GM21423 (cell line): ENCODE data around the gene HTR2C.
"Not testable (repeated sequence)": the region's sequence is repeated elsewhere in the genome, so short reads cannot be mapped to it uniquely, and the experiment has no call there.

Source experiments
- ATAC-seq: cut with Tn5 transposase; IDR thresholded peaks from one replicate; pipeline ENCODE4 v1.9.1; 2021; ENCODE audit warnings: mild to moderate bottlenecking, moderate library complexity; ENCODE audit not compliant: unreplicated experiment

HTR2C gene

DNA sequence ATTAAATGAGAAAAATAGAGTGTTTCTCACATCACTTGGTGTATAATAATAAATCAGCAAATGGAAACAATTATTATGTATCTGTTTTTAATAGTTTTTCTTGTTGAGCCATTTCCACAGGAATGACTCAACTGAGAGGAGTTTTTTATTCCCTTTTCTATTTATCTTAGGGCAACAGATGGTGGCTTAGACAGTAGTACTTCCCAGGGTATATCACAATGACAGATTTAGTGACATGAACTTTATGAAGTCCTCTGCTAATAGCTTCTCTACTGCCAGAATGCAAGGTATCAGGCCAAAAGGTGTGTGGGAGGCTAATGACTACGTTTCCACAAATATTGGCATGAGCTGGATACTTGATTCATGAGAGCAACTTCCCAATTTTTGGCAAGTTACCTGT is 126.7 kb downstream of the HTR2C start:
- ATAC-seq = no peak

DNA sequence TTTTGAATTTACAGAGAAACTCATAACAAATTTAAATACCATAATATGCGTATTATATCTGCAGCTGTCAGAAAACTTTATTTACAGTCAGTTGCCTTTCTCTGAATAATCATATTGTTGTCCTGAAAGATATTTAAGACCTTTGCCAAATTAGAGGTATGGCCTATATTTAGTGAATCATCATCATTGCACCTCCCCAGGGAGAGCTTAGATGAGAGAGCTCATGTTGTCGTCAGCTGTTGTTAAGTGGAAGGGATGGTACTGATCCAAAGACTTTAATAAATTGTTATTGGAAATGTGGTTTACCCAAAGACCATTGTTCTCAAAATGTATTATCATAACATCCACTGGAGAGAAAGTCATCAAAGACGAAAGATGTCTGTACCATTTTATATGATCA is 128.6 kb downstream of the HTR2C start:
- no peak for ATAC-seq

DNA sequence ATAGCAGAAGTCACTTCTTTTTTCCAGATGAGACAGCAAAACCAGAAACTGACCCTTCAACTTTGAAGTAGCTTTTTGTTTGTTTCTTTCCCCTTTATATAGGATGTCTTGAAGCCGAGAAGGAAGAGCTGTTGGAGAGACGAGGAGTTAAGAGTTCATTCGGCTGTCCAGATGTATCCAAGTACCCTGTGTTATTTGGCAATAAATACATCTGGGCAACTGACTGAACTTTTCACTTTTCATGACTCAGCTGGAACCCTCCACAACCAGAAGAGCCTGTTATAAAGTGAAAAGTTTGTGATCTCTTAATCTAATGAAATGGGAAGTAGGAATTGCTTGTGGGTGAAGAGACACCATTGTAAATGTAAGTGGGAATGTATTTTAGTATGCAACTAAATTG is 131.2 kb downstream of the HTR2C start:
- ATAC-seq = no peak

DNA sequence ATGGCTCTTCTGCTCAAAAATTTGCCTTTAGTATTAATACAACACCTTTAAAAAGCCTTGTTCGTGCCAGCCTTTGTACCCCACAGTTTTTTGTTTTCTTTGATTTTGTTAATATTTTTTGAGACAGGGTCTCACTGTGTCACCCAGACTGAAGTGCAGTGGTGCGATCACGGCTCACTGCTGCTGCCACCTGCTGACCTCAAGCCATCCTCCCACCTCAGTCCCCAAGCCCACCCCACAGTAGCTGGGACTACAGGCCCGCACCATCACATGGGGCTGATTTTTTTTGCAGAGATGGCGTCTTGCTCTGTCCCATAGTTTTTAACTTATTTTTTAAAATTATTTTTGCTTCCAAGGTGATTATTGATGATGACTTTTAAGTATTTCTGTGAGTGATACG is 134.0 kb downstream of the HTR2C start:
- no peak for ATAC-seq

DNA sequence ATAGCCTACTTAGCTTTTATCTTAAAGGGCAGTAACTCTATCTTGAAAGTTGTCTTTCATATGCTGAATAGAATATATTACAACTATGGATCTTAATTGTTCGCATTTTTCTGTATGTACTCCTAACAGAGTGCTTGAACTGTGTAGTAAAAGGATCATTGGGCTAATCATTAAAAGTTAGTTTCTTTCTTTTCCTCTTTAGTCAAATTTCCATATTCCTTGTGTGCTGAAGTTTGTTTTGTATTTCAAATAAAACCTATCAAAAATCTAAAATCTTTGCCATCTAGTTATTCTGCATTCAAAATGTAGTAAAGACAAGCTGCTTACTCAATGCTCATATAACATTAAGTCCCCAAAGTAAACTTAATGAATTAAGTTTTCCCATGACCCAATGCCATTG is 182.7 kb downstream of the HTR2C start:
- no peak for ATAC-seq

DNA sequence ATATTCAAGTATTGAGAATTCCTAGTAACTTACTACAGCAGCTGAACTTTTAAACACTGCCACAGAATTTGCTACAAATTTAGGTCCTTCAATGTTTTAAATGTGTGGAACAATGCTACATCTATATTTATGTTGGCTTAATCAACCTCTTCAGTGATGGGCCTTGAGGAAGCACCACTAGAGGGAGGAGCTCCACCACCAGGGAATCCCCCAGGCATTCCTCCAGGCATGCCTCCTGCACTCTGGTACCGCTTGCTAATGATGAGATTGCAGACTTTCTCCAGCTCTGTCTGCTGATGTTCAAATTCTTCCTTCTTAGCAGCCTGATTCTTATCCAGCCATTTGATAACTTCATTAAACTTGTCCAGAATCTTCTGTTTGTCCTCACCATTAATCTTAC is 190.8 kb downstream of the HTR2C start:
- no peak for ATAC-seq

DNA sequence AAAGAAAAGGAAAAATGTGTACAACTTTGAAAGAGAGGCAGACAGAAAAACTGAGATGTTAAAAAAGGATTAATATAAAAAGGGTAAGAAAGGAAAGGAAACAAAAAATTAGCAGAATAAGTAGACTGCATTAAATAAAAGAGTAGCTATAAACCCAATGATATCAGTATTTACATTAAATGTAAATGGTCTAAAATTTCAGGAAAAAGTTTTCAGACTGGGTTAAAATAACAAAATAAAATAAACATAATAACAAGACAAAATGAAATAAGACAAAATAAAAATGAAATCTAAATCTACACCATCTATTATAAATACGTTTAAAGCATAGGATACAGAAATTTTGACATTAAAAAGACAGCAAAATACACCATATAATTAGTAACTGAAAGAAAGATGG is 199.0 kb downstream of the HTR2C start:
- ATAC-seq = no peak

DNA sequence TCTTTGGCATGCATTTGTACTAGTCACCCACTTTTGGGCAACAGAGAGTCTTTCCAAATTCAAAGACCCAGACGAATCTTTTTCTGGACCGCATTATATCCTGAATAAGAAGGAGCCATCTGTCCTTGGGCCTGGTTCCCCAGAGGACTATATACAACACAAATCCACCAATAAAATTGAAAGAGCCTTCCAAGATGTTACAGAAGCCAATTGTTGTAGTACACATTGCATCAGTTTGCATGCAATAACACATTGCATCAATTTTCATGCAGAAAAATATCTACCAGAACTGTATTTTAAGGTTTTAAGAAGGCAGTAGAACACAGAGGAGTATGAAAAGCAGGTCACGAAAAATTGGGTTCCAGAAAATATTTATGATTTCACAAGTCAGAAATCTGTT is 203.2 kb downstream of the HTR2C start:
- no peak for ATAC-seq

DNA sequence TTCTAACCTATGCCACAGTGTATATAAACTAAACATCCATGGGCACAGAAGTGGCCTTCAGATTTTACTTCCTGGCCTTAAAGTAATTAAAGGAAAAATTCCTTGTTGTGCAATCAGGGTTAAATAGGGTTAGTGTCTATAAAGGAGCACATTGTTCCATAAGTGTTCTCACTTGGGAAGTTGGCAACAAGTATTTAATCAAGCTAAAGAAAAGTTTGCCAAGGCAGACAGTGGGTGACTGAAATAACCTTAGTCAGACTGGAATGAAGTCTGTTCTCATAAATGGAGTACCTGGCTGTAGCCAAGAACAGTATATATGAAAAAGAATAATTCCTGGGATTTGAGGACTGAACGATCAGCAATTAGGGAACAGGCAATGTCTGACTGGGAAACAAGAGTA is 213.6 kb downstream of the HTR2C start:
- ATAC-seq = no peak

DNA sequence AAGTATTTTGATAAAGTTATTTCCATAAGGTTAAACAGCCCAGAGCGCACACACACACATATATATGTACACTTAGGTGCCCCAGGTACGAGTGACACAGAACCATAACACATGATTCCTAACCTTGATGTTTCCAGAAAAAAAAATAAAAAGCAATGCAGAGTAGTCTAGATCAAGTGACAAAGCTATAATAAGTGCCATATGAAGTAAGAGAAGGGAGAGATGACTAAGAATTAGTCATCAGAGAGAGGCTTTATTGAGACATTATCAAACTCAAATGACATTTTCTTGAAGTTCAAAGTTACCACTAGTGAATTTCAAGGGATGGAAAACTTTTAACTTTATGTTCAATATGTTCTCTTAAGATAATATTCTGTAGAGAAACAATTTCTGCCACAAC is 215.0 kb downstream of the HTR2C start:
- no peak for ATAC-seq

DNA sequence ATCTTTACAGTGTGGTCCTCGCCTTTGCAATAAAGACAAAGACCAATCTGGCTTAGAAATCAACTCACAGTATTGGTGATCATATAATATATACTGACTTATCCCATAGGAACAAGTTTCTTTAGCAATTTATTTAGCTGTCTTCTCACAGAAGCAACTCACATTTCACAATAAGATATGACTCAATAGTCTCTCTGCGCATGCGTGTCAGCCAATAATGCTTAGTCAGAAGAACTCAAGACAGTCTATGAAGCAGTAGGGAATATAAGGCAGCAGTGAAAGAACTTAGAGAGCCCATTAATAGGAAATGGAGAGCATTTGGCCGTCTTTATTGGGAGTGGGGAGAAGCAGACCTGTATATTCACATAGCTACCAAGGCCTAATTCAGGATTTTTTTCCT is 216.8 kb downstream of the HTR2C start:
- ATAC-seq = no peak

DNA sequence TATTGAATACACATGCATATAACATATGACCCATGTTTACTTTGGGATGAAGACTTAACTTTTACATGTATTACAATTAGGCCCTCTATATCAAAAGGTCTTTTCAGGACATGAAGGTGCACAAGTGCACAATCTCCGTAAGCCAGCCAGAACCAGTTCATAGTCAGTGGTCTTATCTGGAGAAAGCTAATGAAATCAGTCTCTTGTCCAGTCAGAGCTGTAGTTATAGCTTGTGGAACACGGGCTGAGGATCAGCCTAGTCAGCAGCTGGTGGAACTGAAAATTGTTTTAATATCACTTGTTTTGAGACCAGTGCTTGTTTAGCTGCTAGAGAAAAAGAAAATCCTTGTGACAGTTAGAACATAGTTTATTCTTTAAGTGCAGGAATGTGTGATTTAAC is 235.6 kb downstream of the HTR2C start:
- no peak for ATAC-seq

DNA sequence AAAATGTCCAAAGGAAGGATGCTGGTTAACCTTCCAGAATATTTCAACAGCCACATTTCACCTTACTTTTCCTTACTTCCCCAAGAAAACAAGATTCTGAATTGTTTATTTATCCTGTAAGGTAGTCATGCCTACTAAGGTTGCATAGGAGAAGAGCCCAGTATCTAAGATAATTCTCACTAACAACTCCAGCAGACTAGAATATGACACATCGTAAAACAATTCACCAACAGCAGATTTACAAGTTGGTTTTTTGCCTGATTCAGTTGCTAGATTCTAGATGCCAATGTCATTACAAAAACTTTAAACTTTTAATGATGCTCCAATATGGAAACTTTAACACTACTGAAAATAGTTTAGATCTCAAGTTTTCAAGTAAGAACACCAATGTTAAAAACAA is 257.2 kb downstream of the HTR2C start:
- no peak for ATAC-seq

DNA sequence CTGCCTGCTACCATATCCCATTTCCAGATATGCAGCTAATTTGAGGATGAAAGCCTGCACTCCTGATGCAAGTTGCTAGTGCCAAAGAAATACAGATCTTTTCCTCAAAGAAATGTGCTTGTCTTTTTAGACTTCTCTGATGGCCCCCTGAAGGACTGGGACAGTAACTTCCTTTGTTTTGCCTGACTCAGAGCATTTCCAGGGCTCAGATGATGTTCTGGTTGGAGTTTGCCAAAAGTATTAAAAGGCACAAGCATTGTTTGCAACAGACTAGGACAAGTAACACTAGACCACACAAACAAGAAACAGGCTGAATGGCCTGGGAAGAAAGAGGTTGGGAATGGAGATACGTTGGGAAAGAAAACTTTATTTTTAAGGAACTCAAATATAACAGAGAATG is 258.3 kb downstream of the HTR2C start:
- ATAC-seq = no peak

DNA sequence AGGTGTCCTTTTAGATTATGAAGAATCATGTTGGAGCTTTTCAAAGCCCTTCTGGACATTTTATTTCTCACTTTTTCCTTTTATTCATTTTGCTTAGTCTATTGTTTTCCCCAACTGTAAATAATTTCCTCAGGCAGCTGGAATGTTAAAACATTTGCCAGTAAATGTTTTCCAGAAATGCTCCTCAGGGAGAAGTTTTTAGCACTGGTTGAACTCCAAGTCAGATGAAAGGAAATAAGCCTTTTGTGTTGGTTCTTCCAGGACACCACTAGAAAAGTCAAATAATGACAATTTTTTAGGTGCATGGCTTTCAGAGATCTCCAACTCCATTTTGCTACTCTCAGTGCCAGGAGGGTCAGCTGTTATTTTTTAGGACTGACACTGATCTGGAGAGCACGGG is 305.6 kb downstream of the HTR2C start:
- ATAC-seq = no peak

DNA sequence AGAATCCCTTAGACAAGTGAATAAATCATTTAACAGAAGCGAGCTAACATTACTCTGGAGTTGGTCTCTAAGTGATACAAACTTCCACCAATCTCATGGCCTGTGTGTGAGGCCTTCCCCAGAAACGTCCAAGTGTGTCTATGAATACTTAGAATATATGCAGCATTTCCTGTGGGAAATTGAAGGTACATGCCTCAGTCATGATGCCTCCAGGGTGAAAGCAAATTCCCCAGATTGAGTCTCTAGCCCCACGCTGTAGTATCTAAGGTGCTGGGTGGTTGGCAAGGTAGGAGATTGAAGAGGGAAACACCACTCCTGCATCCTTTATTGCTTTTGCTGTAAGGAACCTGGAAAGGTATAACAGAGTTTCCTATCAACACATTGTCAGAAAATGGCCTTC is 319.7 kb downstream of the HTR2C start:
- no peak for ATAC-seq

DNA sequence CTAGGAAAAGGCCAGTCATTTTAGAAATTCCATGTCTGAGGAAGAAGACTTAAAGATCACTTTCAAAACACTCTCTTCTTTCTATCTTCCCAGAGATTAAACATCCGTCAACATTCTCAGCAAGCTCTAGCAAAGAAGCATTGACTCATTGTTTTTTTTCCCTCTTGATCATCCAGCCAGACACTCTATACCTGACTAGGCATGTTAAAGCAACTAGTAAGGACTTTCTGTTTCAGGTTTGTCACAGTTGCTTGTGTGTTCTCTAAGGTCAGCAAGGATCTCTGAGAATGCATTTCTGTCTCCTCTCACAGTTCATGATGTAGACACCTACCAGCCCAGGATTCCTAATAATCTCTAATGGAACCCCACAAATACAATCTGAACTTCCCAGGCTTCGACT is 321.4 kb downstream of the HTR2C start:
- no peak for ATAC-seq

DNA sequence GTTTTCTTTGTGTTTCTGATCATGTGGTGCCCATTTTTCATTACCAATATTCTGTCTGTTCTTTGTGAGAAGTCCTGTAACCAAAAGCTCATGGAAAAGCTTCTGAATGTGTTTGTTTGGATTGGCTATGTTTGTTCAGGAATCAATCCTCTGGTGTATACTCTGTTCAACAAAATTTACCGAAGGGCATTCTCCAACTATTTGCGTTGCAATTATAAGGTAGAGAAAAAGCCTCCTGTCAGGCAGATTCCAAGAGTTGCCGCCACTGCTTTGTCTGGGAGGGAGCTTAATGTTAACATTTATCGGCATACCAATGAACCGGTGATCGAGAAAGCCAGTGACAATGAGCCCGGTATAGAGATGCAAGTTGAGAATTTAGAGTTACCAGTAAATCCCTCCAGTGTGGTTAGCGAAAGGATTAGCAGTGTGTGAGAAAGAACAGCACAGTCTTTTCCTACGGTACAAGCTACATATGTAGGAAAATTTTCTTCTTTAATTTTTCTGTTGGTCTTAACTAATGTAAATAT is 323.2 kb downstream of the HTR2C start:
- no peak for ATAC-seq

DNA sequence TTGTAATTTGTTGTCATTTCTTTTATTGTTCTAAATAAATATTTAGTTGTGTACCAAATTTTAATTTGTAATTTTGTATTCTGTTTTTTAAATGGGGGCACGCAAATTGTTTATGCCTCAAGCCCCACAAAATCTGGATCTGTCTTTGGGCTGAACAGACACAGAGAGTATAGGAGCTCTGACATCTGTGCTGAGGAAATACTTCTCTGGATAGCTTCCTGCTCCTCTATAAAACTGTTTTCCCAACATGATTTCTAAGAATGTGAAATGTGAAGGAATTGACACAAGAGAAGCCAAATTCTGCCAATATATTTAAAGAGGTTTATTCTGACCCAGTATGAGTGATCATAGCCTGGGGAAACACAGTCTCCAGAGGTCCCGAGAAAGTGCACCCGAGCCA is 340.5 kb downstream of the HTR2C start:
- ATAC-seq = no peak

DNA sequence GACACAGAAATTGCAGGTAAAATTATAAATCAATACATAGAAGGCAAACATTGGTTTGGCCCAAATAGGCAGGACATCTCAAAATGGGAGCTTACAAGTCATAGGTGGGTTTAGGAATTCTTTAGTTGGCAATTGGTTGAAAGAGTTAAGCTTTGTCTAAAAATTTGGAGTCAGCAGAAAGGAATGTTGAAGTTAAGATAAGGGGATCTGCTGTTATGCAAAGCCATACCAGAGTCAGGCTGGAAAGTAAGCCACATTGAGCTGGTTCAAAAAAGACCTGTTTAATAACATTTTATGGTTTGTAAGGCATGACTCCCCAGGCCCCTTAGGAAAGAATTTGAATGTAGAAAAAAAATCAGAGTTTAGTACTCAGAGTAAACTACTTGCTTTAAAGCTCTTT is 341.0 kb downstream of the HTR2C start:
- ATAC-seq = no peak

DNA sequence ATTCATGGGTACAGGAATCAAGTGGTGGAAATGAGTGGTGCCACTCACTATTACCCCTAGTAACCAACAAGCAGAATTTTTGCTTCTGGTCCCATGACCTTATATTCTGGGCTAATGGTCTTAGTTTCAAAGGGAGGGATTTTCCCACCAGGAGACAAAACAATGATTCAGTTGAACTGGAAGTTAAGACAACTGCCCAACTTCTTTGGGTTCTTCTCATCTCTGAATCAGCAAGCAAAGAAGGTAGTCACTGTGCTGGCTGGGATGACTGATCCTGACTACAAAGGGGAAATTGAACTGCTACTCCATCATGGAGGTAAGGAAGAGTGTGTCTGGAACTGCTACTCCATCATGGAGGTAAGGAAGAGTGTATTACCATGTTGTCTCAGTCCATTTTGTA is 346.3 kb downstream of the HTR2C start:
- ATAC-seq = no peak

DNA sequence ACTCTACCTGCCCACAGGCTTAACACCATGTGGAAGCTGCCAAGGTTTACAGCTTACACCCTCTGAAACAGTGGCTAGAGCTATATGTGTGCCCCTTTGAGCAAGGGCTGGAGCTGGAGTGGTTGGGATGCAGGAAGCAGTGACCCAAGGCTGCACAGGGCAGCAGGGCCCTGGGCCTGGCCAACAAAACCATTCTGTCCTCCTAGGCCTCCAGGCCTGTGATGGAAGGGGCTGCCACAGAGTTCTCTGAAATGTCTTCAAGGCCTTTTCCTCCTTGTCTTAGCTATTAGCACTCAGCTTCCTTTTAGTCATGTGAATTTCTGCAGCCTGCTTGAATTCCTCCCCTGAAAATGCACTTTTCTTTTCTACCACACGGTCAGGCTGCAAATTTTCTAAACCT is 348.7 kb downstream of the HTR2C start:
- no peak for ATAC-seq

DNA sequence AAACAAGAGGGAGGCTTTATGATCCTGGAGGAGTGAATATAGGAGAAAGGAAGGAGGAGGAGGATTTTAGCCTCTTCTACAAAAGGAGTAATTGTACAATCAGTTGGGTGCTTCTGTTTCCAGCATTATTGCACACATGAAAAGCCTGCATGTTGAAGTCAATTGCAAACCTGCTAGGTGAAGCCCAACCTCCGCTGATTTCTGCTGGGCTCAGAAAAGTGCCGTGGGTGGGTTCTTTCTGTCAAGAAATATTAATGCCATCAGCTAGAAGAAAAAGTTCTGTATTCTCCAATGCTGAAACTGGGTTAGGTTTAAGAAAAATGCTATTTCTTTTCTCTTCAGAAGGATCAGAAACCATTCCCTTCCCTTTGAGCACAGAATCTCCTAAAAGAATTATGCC is 349.4 kb downstream of the HTR2C start:
- not testable (repeated sequence) for ATAC-seq

DNA sequence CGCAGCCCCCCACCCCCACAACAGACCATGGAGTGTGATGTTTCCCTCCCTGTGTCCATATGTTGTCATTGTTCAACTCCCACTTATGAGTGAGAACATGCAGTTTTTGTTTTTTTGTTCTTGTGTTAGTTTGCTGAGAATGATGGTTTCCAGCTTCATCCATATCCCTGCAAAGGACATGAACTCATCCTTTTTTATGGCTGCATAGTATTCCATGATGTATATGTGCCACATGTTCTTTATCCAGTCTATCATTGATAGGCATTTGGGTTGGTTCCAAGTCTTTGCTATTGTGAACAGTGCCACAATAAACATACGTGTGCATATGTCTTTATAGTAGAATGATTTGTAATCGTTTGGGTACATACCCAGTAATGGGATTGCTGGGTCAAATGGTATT is 353.2 kb downstream of the HTR2C start:
- ATAC-seq = not testable (repeated sequence)
